IPS DF 6.9 (cell line): ENCODE measurements around the gene SCG3.

ENCODE experiments used
- DNase-seq: peaks from one replicate; pipeline ENCODE4 v3.0.0-alpha.2; 2013; ENCODE audit warnings: low read depth, low spot score
- H3K27ac ChIP-seq: one replicate; pipeline ENCODE4 v1.5.1; 2013; ENCODE audit warnings: low read length, control low read depth
- H3K27me3 ChIP-seq: 2 replicates; pipeline ENCODE4 v1.6.1; 2013; ENCODE audit warnings: mild to moderate bottlenecking, low read length; ENCODE audit not compliant: control insufficient read depth, insufficient read depth
- H3K36me3 ChIP-seq: 2 replicates; pipeline ENCODE4 v1.6.1; 2013; ENCODE audit warnings: low read length; ENCODE audit not compliant: control insufficient read depth, insufficient read depth
- H3K4me1 ChIP-seq: 2 replicates; pipeline ENCODE4 v1.6.1; 2013; ENCODE audit warnings: low read length; ENCODE audit not compliant: control insufficient read depth, insufficient read depth
- H3K4me3 ChIP-seq: 2 replicates; pipeline ENCODE4 v1.5.1; 2013; ENCODE audit warnings: mild to moderate bottlenecking, low read length
- H3K9me3 ChIP-seq: 2 replicates; pipeline ENCODE4 v1.6.1; 2013; ENCODE audit warnings: low read length, inconsistent platforms; ENCODE audit not compliant: control insufficient read depth, insufficient read depth
- WGBS: extraction: QIAGEN DNeasy Blood & Tissue Kit; methylation state at CpG from one replicate; pipeline ENCODE4 v1.1.7; 2013; ENCODE audit warnings: mixed read lengths, missing lambda C conversion rate; ENCODE audit not compliant: insufficient read length, insufficient coverage; 5-methylcytosine and 5-hydroxymethylcytosine counted together

SCG3 gene

DNA sequence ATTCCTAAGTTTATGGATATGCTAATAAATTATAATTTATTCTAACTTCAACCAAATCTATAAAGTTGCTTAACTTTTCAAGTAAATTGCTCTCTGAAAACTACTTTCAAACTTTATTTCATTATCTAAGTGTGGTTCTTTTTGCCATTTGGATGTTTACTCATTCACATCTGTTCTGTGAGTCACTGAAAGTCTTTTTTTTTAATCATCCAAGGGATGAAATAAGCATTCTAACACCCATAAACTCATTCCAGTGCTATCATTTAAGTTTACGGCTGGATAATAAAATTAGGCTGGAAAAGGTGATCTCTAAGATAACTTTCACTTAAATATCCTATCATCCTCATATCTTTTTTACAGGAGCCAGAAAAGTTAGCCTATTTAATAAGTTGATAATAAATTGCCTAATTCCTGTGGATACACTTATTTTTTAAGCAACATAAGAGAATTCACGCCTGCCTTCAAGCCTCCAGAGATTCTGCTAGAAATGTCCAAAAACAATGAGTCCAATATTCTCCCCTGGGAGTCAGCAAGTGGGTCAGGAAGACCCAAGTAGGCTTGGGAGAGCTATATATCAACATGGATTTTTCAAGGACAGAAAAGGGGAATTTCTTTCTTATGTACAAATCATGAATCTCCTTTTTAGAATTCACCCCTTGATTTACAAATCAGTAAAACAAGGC lies 25.8 kb downstream of the SCG3 start:
- Histone ChIP-seq H3K27ac (no peak overlapping the region), H3K9me3 (no peaks in the 10 kb centered on the region), H3K4me1 (no peaks in the 10 kb centered on the region), H3K4me3 (no peak overlapping the region), H3K27me3 (no peaks in the 10 kb centered on the region), H3K36me3 (no peaks in the 10 kb centered on the region)
- WGBS: no CpG with 5 or more reads among the region's 2 CpGs
- DNase-seq: no peak

DNA sequence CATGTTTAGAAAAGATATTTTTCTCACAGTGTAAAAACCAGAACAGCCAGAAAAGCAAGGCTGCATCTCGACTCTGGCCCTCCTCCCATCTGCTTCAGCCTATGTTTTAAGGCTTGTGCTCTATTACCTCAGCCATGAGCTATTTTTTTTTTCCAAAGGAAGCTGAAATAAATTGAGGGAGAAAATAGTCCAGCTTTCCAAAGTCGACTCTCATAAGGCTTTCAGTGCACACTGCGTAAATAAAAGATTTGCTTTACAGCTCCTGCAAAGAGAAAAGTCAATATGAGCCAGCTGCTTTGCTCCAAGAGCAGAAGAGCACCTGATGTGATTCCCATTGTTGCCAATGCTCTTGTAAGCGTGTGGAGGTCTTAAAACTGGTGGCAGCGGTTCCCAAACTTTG lies 26.7 kb downstream of the SCG3 start:
- H3K27ac ChIP-seq: no peak overlapping the region
- WGBS: no CpG with 5 or more reads among the region's 5 CpGs
- H3K4me1 ChIP-seq: no peaks in the 10 kb centered on the region
- no peaks in the 10 kb centered on the region for H3K27me3 ChIP-seq
- no peak for DNase-seq
- H3K4me3 ChIP-seq: no peak overlapping the region
- no peaks in the 10 kb centered on the region for H3K9me3 ChIP-seq
- H3K36me3 ChIP-seq: no peaks in the 10 kb centered on the region

DNA sequence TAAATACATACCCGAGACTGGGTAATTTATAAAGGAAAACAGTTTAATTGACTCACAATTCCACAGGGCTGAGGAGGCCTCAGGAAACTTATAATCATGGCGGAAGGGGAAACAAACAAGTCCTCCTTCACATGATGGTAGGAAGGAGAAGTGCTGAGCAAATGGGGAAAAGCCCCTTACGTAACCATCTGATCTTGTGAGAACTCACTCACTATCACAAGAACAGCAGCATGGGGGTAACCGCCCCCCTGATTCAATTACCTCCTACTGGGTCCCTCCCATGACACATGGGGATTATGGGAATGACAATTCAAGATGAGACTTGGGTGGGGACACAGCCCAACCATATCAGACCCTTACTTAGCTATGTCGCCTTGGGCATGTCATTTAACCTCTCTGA lies 27.7 kb downstream of the SCG3 start:
- H3K27ac ChIP-seq: no peak overlapping the region
- no peak overlapping the region for H3K4me3 ChIP-seq
- H3K36me3 ChIP-seq: no peaks in the 10 kb centered on the region; the same call in 1 of the 2 replicates
- WGBS: no CpG with 5 or more reads among the region's 5 CpGs
- H3K27me3 ChIP-seq: no peaks in the 10 kb centered on the region
- no peaks in the 10 kb centered on the region for H3K4me1 ChIP-seq
- H3K9me3 ChIP-seq: no peaks in the 10 kb centered on the region
- DNase-seq: no peak

DNA sequence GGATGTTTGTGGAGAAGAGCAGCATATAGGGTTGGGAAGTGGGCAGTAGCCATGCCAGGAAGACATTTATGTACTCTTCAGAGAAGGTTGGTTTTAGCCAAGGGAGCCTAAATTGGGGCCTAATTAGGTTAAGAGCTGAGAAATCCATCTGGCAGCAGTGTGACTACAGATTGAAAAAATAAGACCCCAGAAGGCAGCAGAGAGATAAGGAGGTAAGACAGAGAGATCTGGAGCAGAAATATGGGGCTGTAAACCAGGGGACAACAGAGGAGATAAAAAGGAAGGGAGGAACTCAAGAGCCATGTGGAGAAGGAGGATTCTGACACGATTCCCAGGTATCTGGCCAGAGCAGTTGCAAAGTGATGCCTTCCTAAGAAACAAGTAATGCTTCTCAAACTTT lies 32.9 kb downstream of the SCG3 start:
- H3K4me3 ChIP-seq: no peak overlapping the region
- H3K4me1 ChIP-seq: 0 out of 2 replicates have a peak, but pooled peaks cover 1% of the 10 kb centered on the region
- DNase-seq: no peak
- WGBS: no CpG with 5 or more reads among the region's 1 CpG
- H3K27ac ChIP-seq: no peak overlapping the region
- H3K36me3 ChIP-seq: peaks cover 2% of the 10 kb centered on the region; the same call in 1 of the 2 replicates
- no peaks in the 10 kb centered on the region; the same call in 1 of the 2 replicates for H3K9me3 ChIP-seq
- H3K27me3 ChIP-seq: no peaks in the 10 kb centered on the region

DNA sequence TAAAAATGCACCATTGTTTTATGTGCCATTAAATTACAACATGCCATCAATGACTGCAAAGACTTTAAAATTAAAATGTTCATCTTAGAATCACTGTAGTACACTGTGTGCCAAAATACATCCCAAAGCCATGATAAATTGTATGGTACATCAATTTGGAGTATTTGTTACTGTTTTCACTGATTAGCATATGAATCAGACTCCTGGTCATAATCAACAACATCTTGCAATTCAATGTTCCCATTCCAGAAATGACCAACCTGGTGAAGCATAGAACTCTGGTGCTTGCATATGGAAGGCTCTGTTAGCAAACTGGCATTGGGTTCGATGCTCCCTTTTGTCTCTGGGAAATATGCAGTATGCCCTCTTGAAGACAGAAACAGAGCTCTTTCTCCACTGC lies 33.6 kb downstream of the SCG3 start:
- peaks cover 2% of the 10 kb centered on the region; the same call in 1 of the 2 replicates for H3K36me3 ChIP-seq
- H3K4me3 ChIP-seq: no peak overlapping the region
- DNase-seq: no peak
- no peaks in the 10 kb centered on the region for H3K27me3 ChIP-seq
- H3K4me1 ChIP-seq: 0 out of 2 replicates have a peak, but pooled peaks cover 1% of the 10 kb centered on the region
- no peaks in the 10 kb centered on the region; the same call in 1 of the 2 replicates for H3K9me3 ChIP-seq
- no CpG with 5 or more reads among the region's 1 CpG for WGBS
- no peak overlapping the region for H3K27ac ChIP-seq

DNA sequence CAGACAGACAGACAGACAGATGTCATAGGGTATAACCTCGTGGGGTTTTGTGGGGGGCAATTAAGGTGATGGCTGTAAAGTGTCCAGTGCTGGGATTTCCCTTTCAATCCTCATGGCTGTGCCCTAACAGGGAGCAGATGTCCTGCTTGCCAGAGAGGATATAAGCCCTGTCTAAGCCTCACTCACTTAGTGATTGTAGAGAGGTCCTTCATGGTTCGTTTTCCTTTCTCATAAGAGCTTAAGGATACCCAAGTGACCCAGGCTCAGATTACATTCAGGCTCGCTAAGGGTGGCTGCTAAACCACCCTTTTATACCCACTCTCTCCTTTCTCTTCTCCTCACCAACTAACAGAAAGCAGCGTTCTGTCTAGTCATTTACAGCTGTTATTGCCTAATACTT lies 36.9 kb downstream of the SCG3 start:
- Histone ChIP-seq H3K4me1 (0 out of 2 replicates have a peak, but pooled peaks cover 1% of the 10 kb centered on the region), H3K4me3 (no peak overlapping the region), H3K36me3 (peaks cover 2% of the 10 kb centered on the region; the same call in 1 of the 2 replicates), H3K27me3 (no peaks in the 10 kb centered on the region), H3K9me3 (no peaks in the 10 kb centered on the region; the same call in 1 of the 2 replicates), H3K27ac (no peak overlapping the region)
- DNase-seq: no peak
- WGBS: no CpG with 5 or more reads among the region's 4 CpGs

DNA sequence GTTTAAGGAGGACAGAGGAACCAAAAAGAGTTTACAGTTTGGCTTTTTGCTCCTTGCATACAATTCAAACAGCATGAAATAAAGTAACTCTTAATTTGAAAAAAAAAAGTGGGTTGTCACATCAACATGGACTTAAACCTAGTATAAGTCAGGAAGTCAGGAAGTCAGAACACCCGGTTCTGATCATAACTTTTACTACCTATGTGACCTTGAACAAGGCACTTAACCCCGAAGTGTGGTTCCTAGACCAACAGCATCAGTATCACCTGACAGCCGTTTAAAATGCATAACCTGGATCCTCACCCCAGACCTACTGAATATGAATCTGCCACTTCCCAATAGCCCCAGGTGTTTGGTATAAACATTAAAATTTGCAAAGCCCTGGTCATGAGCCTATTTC lies 37.4 kb downstream of the SCG3 start:
- Histone ChIP-seq H3K4me3 (no peak overlapping the region), H3K9me3 (no peaks in the 10 kb centered on the region; the same call in 1 of the 2 replicates), H3K4me1 (0 out of 2 replicates have a peak, but pooled peaks cover 1% of the 10 kb centered on the region), H3K27me3 (no peaks in the 10 kb centered on the region), H3K36me3 (peaks cover 2% of the 10 kb centered on the region; the same call in 1 of the 2 replicates), H3K27ac (no peak overlapping the region)
- DNase-seq: no peak
- no CpG with 5 or more reads among the region's 3 CpGs for WGBS

DNA sequence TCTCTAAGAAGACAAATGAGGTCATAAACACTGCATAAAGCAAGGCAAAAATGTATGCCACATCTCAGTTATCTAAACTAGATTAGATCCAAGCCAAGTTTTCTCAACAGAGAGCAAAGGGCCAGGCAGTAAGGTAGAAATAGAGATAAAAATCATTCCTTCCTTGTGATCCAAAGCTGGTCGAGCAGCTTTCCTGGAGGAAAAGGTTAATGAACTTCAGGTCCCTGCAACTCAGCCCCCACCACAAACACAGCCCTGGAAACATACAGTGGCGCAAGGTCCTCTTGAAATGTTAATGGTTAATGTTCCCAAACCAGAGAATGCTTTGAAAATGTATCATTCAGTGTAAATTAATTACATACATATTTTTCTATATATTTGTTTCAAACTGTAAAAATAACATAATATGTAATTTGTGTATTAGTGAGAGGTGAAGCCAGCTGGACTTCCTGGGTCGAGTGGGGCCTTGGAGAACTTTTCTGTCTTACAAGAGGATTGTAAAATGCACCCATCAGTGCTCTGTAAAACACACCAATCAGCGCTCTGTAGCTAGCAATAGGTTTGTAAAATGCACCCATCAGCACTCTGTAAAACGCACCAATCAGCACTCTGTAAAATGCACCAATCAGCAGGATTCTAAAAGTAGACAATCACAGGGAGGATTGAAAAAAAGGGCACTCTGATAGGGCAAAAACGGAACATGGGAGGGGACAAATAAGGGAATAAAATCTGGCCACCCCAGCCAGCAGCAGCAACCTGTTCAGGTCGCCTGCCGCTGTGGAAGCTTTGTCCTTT lies 39.1 kb downstream of the SCG3 start:
- Histone ChIP-seq H3K4me1 (no peaks in the 10 kb centered on the region), H3K9me3 (no peaks in the 10 kb centered on the region; the same call in 1 of the 2 replicates)
- WGBS: no CpG with 5 or more reads among the region's 8 CpGs

DNA sequence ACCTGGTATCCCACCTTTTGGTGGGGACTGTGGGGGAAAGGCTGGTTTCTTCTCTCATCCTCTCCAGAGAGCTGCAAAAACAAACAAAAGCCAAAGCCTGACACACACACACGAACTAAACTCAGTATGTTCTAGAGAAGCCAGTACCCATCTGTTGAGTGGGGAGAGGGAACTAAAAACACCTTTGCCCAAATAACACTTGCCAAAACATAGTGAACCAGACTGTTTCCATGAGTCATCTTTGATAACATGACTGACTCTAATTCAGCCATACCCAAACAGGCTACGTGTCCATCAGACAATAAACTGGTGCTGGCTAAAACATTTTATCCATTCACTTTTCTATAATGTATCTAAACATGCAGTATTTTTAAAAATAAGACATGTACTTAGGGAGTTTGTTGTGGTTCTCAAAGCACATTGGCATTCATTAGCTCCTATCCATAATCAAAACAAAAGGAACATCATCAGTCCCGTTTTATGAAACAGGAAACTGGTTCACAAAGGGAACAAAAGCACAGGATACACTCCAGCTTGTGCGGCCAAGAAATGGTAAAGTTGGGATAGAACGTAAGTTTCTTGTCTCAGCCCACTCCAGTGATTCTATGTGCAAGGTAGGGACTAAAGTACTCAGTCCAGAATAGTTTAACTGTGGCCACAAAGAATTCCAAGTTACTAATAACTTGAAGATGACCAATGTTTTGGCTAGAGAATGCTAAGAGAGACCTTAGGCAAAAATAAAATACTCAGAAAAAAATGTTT lies 40.1 kb downstream of the SCG3 start:
- Histone ChIP-seq H3K4me3 (no peak overlapping the region), H3K36me3 (peaks cover 2% of the 10 kb centered on the region; the same call in 1 of the 2 replicates), H3K27me3 (no peaks in the 10 kb centered on the region), H3K27ac (no peak overlapping the region), H3K9me3 (no peaks in the 10 kb centered on the region; the same call in 1 of the 2 replicates), H3K4me1 (no peaks in the 10 kb centered on the region)
- no peak for DNase-seq
- no CpG with 5 or more reads among the region's 5 CpGs for WGBS

More for the DNA sequence above, 39.1 kb downstream of the SCG3 start:
- no peaks in the 10 kb centered on the region for H3K27me3 ChIP-seq
- peaks cover 2% of the 10 kb centered on the region; the same call in 1 of the 2 replicates for H3K36me3 ChIP-seq
- no peak overlapping the region for H3K27ac ChIP-seq
- H3K4me3 ChIP-seq: no peak overlapping the region
- no peak for DNase-seq

DNA sequence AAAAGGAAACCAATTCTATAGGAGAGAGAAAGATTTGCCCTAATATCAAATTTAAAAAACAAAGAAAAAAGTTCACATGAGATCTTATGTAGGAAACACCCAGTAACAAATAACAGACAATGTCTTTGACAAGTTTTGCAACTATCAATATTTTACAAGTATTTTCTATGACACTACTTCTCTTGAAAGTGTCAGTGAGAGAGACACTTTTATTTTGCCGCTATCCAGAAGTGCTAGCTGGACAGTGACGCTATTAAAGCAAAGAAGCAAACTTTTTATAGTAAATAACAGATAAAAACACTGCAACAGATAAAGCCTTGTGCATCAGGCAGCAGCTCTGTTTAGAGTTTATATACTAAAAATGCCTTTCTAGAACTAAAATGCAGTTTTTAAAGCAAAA lies 42.9 kb downstream of the SCG3 start:
- no CpG with 5 or more reads among the region's 2 CpGs for WGBS
- H3K9me3 ChIP-seq: no peaks in the 10 kb centered on the region
- H3K27ac ChIP-seq: no peak overlapping the region

More for the DNA sequence above, 42.9 kb downstream of the SCG3 start:
- Histone ChIP-seq H3K4me3 (no peak overlapping the region), H3K4me1 (peaks cover 4% of the 10 kb centered on the region; the same call in 1 of the 2 replicates), H3K36me3 (no peaks in the 10 kb centered on the region), H3K27me3 (no peaks in the 10 kb centered on the region)
- DNase-seq: no peak
